ENCODE data around the gene TMEM39B.

GRCh38 chr1:32063261-32063681 is 9.5 kb upstream of the TMEM39B start:
- TF ChIP-seq POLR2A (IDR thresholded peaks at IDR 0.05; ENCODE audit: low read depth, low read length) (no peak), POU2F2 (IDR thresholded peaks at IDR 0.05; ENCODE audit: low read depth, low read length) (no peak)

All from GM12891 (cell line).